ENCODE results near the gene RAB8A.

RAB8A gene

DNA sequence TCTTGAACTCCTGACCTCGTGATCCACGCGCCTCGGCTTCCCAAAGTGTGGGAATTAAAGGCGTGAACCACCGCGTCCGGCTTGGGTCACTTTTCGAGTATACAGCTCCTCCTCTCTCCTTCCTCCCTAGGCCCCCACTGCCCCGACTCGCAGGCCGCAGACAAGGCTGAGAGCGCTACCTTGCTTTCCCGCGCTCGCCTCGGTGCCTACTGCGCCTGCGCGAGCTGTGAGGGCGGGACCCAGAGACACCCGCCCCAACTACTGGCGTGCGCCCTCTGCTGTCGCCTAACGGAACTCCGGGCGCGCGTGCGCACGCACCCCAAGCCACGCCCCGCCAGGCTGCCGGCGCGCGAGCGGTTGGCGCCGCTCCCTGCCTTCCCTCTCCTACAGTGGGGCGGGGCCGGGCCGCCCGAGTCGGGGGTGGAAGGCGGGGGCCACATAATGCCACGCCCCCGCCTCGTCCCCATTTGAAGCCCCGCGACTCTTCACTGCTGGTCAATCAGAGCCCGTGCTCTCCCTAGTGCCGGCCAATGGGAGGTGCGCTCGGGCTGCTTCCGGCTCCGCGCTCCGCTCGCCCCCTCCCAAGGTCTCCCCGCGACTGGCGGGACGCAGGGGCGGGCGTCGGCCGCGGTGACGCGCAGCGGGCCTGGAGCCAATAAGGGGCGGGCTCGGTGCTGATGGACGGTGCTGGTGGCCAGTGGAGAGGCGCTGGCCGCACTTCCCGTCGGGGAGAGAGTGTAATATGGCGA lies at the start of gene RAB8A:
RAB8A (plus strand) TSS at position 730 of the 749 bp plus-strand sequence; CDS start at position 743, 13 bp downstream.
- peak; percentile 99 for DNase-seq (ENCODE audit: low spot score)

DNA sequence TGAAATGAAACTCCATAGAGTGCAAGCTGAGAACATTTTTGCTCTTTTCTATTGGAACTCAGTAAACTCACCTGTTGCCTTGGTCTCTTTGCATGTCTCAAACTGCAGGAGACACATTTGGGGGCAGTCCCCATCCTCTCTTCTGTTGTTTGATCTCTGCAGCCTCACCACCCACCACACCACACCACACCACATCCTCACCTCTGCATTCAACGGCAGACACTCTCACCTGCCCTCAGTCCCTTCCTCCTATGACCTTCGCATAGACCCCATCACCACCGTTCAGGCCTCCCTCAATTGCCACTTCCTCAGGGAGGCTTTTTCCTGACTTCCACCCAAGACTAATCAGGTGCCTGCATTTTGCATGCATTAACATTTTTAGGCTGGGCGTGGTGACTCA lies 49.7 kb upstream of the RAB8A start:
- no peak for DNase-seq (ENCODE audit: low spot score)

DNA sequence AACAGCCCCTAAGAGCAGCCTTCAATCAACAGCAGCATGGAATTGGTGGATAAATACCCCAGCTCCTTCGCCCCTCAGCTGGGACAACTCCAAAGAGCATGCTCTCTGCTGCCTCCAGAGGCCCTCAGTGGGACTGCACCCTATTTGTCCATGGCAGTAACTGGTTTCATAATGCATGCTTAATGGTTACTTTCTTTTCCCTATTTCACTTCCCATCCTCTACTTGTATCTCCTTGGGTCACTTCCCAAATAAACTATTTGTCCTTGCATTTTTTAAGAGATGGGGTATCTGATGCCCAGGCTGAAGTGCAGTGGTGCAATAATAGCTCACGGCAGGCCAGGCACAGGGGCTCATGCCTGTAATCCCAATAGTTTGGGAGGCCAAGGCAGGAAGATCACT lies 48.9 kb upstream of the RAB8A start:
- DNase-seq (ENCODE audit: low spot score) = no peak

DNA sequence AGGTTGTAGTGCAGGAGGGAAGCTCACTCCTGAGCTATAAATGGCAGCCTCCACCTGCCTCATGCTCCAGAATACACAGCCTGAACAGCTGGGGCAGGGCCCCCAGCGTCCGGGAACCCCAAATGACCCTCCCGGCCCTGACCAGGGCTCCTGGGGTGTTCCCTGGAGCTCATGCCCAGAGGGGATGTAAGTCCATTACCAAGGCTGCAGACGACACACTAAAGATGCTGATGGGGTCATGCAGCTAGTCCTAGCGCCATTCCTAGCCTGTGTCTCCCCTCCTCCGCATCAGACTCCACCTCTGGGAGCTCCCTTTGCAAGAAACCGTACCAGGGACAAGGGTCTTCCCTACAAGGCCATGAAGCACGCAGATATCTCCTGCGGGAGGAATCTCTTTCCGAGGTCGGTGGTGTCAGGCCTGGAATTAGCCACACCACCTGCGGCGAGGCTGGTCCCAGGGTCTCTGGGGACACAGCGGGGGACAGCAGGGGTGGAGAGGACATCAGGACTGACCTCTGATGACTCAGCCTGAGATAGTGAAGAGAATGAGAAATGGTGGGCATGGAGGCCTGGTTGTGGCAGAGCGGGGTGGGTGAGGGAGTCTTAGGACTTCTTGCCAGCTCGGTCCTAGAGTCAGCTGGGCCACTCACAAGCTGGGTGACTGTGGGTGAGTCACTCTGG lies 47.3 kb upstream of the RAB8A start:
- no peak for DNase-seq (ENCODE audit: low spot score)

DNA sequence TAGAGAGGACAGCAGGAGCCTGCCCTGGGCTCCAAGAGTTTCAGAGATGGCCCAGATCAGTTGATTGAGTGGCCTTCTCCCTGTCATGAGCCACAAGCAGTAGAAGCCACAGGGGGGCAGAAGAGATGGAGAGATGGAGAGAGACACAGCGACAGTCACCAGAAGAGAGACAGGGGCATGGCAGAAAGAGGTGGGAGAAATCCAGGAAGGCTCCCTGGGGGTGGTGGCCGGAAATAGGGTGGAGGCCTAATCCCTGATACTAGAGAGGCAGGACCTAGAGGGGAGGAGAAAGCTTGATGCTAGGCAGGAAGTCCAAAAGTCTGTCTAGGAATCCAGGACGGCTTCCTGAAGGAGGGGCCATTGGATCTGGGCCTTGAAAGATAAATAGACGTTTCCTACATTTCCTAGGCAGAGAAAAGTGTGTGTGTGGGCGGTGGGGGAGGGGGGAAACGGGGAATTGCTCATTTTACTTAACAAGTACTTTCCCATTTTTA lies 45.0 kb upstream of the RAB8A start:
- no peak for DNase-seq (ENCODE audit: low spot score)

DNA sequence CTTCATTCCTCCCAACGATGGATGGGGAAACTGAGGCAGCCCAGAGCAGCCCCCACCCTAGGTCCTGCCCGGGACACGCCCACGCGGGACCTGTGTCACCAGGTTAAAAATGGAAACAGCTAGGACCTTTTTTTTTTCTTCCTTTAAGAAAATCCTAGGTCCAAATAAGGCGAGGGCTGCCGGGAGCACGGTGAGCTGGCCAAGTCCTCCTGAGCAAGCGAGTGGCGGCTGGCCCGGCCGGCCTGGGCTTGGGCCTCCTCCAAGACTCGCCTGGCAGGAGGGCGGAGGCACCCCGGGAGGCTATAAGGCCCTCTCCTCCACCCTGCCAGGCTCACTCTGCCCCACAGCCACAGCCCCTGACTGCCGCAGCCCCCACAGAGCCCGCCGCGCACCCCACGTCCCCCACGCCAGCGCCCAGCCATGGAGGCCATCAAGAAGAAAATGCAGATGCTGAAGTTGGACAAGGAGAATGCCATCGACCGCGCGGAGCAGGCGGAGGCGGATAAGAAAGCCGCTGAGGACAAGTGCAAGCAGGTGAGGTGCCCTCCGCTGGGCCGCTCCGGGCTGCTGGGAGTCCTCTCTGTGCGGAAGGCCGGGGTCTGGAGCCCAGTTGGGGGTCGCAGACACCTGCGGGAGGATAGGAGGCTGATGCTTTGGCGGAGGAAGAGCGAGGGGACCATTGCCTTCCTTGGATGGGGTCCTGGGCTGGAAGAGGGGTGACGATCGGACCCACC lies 44.3 kb upstream of the RAB8A start:
- peak; percentile 48 for DNase-seq (ENCODE audit: low spot score)

DNA sequence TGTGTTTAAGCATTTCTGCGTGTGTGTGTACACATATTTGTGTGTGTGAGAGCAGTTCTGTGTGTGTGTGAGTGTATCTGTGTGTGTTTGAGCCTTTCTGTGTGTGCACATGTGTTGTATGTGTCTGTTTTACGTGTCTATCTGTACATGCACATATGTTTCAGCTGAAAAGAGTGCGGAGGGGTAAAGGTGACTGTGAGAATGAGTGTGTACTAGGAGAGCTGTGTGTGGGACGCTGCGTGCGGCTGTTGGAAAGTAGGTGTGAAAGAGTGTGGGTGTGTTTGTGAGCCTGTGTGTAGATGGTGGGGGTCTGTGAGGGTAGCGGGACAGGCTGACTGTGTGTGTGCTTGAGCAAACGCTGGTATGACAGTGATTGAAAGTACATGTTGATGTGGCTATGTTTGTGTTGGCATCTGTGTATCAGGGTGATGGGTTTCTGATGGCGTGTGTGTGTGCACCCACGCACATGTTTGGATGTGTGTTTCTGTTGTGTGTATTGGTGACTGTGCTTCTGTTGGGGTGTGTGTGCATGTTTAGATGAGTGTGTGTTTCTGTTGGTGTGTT lies 42.9 kb upstream of the RAB8A start:
- DNase-seq (ENCODE audit: low spot score) = no peak

DNA sequence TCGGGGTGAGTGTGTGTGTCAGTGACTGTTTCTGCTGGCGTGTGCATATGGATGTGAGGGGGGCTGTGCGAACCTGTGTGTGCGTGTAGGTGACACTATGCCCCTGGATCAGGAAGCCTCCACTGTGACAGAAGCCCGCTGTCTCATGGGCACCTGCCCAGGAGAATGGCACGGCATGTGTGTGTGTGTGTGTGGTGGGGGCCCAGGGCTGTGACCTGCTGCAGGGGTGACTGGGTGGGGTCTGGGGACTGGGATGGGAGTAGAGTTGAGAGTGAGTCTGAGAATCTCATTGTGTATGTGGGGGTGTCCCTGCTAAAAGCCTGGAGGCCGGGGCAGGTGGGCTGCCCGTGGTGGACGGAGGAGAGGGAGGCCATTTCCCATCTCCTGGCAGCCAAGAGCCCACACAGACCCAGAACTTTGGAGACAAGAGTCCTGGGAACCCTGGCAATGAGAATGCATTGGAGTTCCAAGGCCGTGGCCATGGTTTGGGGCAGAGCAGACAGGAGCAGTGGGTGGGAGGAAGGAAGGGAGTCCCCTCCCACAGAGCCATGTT lies 41.8 kb upstream of the RAB8A start:
- DNase-seq (ENCODE audit: low spot score) = no peak

DNA sequence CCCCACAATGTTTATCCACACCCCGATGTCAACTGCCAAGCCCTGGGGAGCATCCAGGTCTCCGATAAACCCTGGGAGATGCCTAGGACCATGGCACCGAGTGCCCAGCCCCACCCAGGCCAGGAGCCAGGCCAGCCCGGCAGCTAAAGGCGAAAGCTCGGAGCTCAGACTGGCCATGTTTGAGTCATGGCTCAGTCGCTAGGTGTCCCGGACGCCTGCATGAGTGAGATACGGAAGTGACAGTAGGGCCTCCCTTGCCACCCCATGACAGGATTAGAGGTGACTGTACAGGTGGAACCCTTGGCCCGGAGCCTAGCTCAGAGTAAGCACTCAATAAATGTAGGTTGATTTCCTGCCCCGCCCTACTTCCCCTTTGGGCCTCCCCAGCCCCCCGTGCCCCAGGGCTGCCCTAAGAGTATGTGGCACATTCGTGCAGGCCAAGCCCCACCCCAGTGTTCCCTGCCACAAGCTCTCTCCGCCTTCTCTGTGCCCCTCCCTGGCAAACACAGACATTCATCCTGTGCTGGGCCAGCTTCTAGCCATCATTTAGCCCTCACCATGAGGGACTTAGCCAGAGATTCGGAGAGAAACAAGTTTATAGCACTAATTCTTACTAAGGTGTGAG lies 41.2 kb upstream of the RAB8A start:
- DNase-seq (ENCODE audit: low spot score) = no peak

DNA sequence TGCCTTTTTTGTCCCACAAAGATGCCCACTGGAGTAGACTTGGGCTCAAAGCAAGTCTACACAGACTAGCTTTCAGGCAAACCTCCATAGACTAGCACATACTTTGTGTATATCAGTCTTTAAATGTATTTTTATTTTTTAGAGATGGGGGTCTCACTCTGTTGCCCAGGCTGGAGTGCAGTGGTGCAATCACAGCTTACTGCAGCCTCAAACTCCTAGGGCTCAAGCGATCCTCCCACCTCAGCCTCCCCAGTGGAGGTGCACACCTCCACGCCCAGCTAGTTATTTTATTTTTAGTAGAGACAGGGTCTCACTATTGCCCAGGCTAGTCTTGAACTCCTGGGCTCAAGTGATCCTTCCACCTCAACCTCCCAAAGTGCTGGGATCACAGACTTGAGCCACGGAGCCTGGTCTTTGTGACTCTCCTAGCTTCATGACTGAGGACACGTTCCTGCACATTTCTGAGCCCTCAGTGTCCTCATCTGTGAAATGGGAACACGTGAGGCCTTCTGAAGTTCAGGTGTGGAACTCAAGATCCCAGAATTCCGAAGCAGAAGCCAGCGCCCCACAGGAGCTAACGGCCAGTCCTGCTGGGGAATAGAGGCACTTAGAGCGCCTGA lies 40.5 kb upstream of the RAB8A start:
- DNase-seq (ENCODE audit: low spot score) = no peak

DNA sequence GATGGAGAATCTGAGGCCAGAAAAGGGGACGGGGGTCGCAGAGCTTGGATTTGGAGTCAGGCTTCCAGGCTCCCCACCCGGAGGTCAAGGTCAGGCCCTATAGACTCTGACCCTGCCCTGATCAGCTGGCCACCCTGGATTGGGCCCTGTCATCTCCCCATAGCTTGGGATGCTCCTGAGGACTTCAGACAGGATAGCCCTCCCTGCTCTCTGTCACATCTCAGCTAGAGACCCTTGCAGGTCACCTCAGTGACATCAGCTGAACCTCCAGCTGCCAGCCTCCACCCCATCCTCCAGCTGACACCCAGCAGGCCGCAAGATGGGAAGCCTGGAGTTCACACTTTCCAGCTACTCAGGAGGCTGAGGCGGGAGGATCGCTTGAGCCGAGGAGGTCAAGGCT lies 38.2 kb upstream of the RAB8A start:
- DNase-seq (ENCODE audit: low spot score) = no peak

DNA sequence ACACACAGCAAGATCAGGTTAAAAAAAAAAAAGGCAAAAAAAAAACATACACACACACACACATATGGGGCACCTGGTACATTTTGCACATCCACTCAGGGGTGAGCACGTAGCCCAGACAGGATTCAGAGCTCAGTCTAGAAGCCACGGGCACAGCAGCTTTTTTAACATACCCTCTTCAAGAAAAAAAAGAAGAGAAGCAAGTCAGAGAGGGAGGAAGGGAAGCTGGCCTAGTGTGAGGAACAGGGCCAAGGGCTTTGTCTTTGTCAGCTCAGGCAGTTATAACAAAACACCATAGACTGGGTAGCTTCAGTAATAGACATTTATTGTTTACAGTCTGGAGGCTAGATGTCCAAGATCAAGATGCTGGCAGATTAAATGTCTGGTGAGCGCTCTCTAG lies 37.7 kb upstream of the RAB8A start:
- DNase-seq (ENCODE audit: low spot score) = peak; percentile 41

DNA sequence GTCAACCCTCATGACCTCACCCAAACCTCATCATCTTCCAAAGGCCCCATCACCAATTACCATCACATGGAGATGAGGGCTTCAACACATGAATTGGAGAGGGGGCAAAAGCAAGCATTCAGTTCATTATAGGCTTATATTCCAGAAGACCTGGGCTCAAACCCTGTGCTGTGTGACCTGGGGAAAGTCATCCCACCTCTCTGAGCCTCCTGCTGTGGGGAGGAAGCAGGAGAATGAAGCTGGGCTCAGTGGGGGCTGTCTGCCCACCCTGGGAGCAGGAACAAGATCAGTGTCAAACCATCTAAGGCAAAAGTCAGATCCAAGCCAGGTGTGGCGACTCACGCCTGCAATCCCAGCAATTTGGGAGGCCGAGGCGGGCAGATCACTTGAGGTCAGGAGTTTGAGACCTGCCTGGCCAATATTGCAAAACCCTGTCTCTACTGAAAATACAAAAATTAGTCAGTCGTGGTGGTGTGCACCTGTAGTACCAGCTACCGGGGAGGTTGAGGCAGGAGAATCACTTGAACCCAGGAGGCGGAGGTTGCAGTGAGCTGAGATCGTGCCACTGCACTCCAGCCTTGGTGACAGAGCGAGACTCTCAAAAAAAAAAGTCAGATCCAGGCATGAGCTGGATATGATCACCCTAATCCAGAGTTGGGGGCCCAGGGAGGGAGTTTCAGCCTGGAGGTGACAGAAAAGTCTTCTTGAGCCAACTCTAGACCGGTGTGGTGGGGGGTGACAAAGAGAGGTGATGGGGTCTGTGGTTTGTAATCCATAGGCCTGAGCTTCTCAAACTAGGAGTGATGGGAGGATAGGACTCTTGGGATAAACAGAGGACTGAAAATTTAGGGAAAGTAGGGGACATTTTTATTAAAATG lies 37.0 kb upstream of the RAB8A start:
- DNase-seq (ENCODE audit: low spot score) = no peak

DNA sequence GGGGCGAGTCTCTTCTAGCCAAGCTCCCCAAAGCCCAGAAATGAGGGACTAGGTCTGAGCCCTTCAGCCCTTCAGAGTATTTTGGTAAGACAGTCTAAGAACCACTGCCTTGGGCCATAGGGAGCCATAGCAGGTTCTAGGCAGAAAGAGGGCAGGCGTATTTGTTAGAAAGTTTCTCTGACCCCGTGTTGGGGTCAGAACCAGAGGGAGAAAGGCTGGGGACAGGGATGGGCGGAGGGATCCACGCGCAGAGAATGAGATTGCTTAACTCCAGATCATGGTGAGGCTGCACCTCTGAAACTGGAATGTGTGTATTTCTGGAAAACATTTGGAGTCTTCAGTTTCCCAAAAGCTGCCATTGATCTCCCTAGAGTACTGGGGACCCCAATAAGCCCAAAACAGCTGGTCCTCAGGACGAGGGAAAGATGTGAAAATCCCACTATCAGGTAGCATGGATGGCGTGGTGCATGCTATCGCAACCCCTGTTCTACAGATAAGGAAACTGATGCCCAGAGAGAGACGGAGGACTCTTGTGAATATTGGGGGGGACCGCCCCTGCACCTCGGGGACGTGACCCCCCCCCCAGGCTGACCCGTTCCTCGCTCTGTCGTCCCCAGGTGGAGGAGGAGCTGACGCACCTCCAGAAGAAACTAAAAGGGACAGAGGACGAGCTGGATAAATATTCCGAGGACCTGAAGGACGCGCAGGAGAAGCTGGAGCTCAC lies 36.1 kb upstream of the RAB8A start:
- DNase-seq (ENCODE audit: low spot score) = no peak

DNA sequence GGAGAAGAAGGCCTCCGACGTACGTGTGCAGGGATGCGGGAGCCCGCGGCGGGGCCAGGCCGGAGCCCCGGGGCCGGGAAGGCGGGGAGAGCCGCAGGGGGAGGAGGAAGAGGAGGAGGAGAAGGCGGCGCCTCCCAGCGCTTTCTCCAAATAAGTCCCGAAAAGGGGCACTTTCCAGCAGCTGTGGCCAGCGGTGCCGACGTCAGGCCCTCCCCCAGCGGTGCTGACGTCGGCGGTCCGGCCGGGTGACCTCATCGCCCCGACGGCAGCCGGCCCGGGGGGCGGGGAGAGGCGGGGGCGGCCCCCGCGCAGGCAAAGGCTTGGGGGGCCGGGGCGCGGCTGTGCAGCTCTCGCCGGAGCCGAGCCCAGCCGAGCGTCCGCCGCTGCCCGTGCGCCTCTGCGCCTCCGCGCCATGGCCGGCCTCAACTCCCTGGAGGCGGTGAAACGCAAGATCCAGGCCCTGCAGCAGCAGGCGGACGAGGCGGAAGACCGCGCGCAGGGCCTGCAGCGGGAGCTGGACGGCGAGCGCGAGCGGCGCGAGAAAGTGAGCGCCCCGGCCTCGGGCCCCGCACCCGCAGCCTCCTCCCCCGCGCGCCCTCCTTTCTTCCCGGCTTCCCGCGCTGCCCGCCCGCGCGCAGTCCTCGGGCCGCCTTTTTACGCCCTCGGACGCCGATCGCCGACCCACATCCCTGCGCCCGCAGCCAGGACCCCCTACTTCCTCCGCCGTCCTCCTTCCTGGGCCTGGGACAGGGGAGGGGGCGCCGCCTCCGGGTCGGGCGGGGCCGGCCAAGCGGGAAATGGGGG lies 35.3 kb upstream of the RAB8A start, which contains the start of gene TPM4:
TPM4 (plus strand) TSS at position 342 of the 804 bp plus-strand sequence; CDS start at position 413, 71 bp downstream.
- DNase-seq (ENCODE audit: low spot score) = peak; percentile 85

DNA sequence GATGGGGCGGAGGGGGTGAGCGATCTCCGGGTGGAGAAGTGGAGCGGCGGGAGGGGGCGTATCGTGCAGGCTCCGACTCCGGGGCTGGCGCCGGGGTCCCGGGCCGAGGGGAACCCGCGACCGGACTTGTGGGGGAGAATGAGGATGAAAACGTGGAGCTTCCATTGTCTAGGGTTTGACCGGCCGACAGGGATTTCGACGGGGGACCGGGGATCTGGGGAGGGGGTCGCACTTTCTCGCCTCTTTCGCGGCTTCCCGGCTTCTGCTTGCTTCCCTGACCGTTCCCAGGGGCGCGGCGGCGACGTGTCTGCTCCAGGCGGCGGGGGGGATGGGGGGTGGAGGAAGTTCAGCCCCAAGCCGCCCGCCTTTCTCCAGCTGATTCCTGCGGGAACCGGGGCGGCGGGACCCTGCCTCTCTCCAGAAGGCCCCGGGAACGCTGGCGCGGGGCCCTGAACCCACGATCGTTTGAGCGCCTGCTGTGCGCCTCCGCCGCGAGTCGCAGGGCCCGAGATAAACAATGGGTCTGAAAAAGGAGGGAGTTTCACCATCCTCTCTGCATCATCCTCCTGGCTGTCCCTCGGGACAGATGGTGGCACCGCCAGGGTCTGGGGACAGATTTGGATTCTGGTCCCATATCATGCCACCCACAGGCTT lies 34.6 kb upstream of the RAB8A start:
- peak; percentile 33 for DNase-seq (ENCODE audit: low spot score)

DNA sequence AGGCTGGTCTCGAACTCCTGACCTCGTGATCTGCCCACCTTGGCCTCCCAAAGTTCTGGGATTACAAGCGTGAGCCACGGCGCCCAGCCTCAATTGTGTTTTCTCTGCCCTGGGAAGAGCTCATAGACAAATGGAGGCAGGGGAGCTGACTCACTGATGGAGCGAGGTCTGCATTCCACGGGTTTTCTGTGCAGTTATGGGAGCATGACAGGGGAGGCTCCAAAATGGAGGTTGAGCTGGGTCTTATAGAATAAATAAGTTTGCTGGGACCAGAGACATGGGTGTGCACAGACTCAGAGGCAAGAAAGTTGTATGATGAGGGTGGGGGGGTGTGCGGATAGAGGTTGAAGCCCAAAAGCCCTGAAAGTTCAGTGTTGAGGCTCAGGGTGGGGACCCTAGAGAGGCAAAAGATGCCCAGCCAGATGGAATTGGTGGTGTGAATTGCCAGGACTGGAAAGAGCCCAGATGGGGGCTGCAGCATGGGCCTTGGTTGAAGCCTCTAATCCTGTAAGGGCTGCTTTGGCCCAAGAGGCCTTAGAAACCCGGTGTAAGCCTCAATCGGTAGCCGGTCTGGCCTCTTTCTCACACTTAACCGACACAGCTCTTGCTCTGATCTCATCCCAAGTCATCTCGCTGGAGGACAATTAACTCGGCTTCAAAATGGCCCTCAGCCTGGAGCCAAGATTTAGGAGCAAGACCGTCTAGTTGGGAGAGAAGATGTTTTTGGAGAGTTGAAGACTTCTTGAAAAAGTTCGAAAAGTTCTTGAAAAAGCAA lies 33.5 kb upstream of the RAB8A start:
- DNase-seq (ENCODE audit: low spot score) = no peak

Data from Ammon's horn (tissue), 1 donor.